Hematopoietic multipotent progenitor cell treated with erythropoietin and hydrocortisone succinate and interleukin-3 and kit ligand, for 8 days (in vitro differentiated cells): ENCODE measurements around the gene GLIPR2.
"Not testable (repeated sequence)": the region's sequence is repeated elsewhere in the genome, so short reads cannot be mapped to it uniquely, and the experiment has no call there.

ENCODE experiments used
- DNase-seq: peaks from one replicate; pipeline ENCODE4 v3.0.0-alpha.2; 2015

The GLIPR2 gene, protein sequence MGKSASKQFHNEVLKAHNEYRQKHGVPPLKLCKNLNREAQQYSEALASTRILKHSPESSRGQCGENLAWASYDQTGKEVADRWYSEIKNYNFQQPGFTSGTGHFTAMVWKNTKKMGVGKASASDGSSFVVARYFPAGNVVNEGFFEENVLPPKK

DNA sequence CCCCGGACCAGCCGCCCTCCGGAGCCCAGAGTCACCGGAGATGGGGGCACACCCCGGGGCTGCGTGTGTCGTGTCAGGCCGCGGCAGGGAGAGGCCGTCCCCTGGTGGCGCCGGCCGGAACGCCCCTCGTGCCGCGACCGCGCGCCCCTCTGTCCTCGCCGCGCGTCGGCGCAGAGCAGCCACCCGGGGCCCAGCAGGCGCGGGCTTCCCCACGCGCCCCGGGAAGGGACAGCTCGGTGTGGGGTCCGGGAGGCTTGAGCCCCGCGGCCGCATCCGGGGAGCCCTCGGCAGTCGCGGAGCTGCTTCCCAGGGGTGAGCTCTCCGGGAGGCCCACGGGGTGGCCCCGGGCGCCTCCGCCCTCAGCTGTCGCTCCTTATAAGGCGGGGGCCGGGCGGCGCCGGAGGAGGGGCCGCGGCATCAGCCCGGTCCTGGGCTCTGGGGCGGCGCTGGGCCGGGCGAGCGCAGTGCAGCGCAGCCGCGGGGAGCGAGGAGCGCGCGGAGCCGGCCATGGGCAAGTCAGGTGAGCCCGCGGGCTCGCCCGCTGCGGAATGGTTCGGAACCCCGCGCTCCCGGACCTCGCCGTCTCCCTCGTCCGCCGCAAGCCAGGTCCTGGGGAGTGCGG, at the start of gene GLIPR2:
TSS of gene GLIPR2 (plus strand) at position 462 of the 622 bp plus-strand sequence. CDS start at position 508, 46 bp downstream.
- DNase-seq, result peak; percentile 77

DNA sequence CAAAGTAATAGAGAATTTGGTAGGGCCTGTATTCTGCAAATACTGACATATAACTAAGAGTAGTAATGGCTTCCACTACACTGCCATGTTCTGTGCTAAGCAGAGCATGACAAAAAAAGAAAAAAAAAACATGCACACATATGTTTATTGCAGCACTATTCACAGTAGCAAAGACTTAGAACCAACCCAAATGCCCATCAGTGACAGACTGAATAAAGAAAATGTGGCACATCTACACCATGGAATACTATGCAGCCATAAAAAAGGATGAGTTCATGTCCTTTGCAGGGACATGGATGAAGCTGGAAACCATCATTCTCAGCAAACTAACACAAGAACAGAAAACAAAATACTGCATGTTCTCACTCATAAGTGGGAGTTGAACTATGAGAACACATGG, 49.5 kb upstream of the GLIPR2 start:
- not testable (repeated sequence) for DNase-seq

DNA sequence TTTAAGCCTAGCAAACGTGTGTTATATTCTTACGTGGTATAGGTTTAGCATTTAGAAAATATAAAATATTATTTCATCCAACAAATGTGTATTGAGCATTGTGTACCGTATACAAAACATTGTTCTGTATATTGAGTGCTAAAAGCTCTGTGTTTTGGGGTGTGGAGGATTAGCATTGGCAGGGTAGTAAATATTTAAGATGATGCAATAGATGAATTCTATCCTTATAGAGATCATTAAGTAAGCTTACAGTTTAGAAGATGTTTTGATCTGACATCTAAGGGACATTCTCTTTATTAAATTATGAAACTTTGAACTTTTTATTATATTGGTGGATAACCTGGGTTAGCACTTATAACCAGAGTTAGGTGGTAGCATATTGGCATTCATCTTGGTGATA, 48.5 kb upstream of the GLIPR2 start:
- no peak for DNase-seq

DNA sequence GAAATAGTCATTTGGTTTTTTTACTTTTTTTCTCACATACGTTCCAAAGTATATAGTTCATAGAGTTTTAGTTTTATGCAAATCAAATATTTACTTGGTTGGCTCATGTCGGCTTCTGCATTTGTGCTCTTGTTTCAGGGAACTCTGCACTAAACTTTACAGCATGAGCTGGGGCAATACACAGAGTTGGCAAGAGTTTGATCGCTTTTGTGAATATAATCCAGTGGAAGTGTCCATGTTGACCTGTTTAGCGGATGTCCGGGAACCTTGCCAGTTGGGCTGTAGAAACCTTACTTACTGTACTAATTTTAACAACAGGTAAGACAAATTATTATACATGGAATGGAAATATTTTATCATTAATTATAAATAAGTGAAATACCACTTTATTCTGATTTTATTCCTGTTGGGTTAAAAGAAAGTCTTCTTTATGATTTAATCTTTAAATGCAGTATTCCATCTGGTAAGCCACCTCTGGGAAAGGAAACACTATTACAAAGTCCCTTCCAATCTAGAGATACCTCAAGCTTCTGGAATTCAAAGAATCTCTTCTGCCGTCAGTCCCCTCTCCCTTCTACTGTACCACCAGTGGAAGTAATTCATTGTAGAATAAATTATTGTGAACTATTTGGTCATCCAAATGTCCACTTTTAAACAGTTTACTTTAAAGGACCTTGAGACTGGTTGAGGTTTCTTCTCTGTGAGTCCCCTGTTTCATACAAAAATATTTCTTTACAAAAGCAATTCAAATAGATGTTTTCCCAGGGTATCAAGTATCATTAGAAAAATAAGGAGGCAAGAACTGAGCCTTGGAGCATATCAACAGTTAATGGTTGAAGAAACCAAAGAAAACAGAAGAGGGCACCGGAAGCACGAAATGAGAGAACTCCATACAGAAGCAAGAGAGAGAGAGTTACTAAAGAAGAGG, 45.2 kb upstream of the GLIPR2 start:
- DNase-seq, result no peak

DNA sequence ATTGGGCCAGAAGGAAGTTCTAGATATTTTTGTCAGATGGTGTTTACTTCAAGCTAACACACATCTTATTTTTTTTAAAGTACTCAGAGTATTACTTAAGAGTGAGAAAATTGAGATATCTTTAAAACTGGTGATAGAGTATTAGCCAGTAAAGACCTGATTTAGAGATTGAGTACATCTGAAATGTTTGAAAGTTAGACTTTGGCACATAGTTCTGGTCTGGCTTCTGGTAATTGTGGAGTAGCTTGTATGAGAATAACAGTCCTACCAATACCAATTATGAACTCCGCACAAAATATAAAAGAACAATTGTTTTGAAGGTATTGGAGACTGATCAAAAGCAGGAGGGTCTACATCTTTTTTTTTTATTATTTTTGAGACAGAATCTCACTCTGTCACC, 44.5 kb upstream of the GLIPR2 start:
- DNase-seq, result no peak

DNA sequence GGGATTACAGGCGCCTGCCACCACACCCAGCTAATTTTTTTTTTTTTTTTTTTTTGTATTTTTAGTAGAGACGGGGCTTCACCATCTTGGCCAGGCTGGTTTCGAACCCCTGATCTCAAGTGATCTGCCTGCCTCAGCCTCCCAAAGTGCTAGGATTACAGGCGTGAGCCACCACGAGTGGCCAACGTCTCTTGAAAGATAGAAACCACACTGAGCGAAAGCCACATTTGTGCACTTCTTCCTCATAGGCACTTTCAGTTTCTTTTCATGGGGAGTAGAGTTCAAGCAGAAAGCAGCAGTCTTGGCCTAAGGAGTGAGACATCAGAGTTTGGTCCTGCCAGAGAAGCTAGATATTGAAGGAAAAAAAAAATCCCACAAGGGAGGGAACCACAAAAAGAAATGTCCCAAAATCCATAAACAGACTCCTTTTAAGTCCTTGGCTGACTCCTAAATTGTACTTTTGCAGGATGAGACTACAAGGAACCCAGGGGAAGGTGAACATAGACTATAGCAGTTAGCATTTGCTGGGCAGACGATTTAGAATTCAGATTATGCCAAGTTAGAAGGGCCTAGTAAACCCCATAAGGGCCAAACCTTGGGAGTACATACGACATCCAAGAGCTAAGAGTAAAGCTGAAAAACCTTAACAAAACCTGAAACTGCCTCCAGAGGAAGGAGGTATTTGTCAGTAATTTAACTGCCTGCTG, 43.9 kb upstream of the GLIPR2 start:
- no peak for DNase-seq

DNA sequence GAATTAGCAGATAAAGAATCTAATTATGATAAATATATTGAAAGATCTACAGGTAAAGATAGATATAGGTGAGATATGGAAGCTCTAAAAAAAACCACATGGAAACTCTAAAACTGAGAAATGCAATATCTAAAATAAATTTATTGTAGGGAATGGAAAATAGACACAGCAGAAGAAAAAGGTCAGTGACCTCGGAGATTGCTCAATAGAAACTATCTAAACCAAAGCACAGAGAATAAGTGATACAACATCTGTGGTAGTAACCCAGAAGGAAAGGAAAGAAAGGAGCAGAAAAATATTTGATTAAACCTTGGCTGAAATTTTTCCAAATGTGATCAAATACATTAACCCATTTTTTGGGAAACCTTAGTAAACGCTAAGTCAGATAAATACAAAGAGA, 43.1 kb upstream of the GLIPR2 start:
- DNase-seq, result no peak

DNA sequence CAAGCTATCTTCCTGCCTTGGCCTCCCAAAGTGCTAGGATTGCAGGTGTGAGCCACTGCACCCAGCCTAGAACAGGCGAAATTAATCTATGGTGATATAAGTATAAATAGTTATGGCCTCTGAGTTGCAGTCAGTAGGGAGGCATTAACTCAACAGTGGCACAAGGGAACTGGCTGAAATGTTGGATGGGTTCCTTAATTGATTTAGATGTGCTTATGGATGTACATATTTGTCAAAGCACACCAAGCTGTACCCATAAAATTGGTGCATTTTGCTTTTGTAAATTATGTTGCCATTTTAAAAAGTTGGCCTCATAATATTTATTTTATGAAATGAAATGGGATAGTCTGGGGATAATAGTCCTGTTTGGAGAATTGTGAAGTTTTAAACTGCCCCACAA, 36.8 kb upstream of the GLIPR2 start:
- DNase-seq, result no peak

DNA sequence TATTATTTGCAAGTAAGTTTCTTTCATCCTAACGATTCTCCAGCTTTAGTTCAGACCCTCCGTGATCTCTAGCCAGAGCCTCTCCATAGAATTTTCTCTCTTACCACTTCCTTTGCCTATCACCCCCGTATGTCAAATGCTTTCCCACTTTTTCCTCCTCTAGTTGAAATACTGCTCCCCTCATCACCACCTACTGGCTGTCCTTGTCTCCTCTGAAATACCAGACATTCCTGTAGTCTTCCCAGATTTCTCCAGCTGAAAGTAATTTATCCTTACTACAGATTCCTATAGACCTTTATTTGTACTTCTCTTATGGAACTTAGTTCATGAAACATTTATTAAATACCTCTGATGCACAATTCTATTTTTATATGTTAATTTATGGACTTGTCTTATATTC, 36.0 kb upstream of the GLIPR2 start:
- no peak for DNase-seq

DNA sequence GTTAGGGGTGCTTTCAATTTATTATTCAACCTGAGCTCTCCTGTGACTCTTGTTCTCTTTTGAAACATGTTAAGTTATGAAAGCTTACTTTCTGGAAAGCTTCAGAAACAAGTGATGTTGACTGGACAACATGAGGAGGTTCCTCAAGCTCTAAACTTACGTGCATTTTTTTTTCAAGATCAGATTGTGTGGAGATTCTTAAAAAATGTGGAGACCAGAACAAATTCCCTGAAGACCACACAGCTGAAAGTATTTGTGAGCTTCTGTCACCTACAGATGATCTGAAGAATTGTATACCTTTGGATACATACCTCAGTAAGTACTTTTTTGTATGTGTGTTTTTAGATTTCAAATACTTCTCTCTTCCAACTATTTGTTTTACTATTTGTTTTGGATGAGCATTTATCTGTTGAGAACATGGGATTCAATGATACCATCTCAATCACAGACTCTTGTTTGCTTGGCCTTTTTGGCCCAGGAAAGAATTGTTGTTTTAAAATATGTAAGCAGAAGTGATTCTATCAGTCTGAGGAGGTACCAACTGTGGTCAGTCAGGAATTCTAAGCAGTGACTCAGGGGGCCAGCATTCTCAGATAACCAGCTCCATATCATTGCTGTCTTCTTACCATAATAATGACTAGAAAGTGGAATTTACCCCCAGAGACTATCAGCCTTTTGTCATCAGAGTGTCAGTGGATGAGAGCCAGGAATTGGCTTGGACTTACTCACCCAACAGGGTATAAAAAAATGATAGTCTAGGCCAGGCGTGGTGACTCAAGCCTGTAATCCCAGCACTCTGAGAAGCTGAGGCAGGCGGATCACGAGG, 34.4 kb upstream of the GLIPR2 start:
- DNase-seq, result peak; percentile 49

DNA sequence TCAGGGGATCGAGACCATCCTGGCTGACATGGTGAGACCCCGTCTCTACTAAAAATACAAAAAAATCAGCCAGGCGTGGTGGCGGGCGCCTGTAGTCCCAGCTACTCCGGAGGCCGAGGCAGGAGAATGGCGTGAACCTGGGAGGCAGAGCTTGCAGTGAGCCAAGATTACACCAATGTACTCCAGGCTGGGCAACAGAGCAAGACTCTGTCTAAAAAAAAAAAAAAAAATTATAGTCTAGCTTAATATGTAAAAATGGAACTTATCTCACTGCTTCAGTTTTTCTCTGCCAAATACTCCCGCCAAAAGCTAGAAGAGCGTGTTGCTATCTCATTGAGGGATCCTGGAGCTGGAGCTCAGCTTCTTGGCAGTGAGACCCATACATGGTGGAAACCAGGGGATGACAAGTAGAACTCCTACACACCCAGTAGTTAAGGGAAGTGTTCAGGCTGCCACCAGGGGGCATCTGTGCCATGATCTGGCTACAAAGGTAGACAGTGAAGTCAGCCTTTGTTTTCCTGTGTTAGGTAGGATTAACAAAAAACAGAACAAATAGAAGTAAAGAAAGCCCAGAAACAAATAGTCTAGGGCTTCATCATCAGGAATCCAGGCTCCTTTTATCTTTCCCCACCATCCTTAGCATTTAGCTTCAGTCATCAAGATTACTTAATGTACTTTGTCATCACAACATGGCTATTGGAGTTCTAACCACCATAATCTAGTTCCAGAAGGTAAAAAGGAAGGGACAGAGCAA, 33.6 kb upstream of the GLIPR2 start:
- DNase-seq, result peak; percentile 91

DNA sequence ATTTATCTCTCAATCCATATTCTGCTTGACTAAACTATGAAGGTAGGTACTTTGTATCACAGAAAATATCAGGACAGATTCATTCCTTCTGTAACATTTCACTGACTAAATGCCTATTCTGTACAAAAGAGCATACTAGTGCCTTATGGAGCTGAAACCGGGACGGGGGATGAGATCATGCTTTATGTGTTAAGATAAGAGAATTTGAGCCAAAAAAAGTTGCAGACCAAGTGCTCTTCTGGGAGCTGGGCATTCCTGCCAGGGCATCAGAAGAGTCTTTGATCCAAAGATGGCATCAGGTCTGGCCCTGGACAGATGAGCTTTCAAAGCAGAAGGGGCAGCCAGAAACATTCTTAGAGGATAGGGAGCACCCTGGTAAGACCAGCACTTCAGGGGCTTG, 27.5 kb upstream of the GLIPR2 start:
- DNase-seq, result no peak

DNA sequence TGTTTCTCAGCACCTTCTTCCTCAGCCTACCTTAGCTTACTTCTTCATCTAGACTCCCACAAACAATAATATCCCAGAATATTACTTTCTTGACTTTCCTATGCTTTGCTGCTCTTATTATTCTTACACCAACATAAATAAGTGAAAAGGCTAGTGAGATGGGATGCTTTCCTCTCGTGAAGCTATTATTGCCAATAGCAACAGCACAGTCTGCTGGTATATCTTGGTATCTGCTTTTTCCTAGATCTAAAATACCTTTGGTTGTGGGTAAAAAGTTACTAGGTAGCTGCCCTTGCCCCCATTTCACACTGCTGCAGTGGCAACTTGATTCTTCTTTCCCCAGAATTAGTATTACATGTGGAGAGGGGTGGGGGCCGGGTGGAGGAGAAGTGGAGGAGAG, 26.1 kb upstream of the GLIPR2 start:
- no peak for DNase-seq

DNA sequence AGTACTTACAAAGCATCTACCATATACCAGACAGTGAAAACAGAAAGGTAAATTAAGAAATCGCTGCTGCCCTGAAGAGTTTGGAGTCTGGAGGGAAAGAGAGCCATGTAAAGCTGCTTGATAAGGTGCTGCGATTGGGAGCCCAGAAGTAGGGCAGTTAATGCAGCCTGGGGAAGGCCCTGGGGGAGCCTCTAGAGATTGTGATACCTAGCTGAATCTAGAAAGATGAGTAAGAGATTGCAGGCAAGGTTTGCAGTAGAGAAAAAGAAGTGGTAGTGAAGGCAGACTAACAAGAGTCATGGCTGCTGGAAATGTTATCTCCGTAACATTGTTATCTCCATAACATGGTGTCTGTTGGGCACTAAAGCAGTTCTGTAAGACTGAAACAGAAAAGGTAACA, 24.0 kb upstream of the GLIPR2 start:
- no peak for DNase-seq

DNA sequence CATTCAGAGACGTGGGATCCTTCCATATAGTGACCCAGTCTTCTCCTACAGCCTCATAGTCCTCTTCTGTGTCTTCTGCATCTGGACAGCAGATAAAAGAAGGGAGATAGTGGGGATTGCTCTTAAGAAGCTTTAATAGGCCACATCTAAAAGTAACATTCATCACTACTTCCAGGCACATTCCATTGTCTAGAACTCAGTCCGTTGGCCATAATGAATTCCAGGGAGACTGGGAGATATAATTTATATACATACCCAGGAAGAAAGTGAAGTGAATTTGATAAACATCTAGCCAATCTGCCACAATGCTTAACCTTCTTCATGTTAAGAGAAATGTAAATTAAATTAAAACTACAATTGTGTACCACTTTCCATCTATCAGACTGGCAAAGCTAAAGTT, 22.5 kb upstream of the GLIPR2 start:
- no peak for DNase-seq

DNA sequence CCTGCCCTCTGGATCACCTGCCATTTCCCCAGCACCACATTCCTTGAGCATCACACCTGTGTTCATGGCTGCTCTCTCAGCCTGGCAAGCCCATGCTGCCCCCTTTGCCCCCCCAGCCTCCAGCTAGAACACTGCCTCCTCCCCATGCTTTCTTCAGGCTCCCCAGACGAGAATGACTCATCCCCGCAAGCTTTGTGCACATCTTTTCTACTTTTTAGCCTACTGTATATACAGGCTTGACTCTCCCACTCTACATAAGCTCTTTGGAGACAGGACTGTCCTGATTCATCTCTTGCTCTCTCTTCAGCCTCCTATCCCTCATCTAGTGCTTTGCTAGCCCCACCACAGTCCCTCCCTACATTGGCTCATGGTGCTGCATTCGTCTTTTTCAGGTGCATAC, 19.9 kb upstream of the GLIPR2 start:
- DNase-seq, result no peak

DNA sequence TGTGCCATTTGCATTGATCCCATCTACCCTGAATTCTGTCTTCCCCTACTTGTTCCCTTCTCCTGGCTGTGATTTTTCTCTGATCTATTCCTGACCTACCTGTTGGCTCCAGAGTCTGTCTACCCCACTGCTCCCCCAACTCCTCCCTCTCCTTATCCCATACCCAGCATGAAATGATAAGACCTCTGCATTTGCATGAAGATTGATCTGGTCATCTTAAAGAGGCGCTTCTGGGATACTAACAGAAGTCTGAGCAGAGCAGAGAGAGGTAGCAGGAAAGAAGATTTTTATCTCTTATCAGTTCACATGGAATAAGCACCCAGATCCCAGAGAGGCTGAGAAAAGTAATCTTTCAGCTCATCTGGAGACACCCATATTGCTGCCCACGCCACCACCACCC, 18.3 kb upstream of the GLIPR2 start:
- no peak for DNase-seq

DNA sequence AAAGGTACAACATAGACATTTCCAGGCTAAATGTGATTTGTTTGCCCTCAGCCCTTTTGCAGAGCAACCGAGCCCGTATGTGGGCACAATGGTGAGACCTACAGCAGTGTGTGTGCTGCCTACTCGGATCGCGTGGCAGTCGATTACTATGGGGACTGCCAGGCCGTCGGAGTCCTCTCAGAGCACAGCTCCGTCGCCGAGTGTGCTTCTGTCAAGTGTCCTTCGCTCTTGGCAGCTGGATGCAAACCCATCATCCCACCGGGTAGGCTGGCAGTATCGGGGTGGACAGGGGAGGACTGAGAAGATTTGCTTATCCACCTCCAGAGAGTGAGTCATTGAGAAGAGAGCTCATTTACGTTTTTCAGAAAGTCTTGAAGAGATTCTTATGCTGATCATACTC, 17.8 kb upstream of the GLIPR2 start:
- no peak for DNase-seq

DNA sequence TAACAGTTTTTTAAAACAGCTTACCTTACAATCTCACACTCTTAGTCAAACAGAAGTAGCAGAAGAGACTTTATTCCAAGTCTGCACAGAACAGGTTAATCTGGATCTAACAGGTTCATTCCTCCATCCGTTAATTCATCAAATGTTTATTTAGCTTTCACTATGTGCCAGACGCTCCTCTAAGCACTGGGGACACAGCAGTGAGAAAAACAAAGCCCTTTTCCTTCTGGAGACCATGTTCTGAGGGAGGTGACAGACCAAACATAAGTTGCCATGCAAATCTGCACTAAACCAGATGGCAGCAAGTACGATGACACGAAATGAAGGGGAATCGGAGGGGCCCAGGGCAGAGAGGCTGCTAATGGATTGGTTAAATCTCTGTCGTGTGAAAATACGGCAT, 17.1 kb upstream of the GLIPR2 start:
- no peak for DNase-seq

DNA sequence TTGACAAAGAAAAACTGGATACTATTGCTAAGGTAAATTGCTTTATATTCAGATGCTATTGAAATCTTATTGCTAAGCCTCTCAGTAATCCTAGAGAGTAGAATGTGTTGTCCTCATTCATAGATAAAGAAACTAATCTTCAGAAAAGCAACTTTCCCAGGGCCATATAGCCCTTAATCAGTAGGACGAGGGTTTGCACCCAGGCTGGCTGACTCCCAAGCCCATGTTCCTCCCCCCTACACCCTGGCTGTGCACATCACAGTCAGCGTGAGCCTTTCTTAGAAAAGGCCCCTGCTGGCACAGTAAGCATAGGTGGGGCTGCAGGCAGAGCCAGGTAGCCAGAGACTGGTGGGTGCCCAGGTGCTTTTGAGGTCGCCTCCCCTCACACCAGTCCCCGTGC, 15.8 kb upstream of the GLIPR2 start:
- DNase-seq, result peak; percentile 85

DNA sequence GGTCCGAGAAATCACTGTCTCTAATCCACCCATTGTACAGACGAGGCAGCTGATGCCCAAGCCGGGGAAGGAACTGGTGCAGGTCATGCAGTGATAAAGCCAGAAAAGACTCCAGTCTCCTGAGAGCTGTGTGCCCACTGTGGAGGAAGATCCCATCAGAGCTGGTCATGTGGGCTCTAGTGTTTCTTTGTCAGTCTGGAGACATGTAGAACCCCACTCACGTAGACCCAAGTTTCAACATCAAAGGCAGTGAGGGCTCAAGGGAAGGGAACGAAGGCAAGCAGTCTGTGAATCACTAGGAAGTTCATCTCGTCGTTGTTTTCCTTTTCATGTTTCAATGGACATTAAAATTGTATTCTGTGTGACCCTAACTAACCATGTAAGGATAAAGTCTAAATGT, 14.6 kb upstream of the GLIPR2 start:
- no peak for DNase-seq

DNA sequence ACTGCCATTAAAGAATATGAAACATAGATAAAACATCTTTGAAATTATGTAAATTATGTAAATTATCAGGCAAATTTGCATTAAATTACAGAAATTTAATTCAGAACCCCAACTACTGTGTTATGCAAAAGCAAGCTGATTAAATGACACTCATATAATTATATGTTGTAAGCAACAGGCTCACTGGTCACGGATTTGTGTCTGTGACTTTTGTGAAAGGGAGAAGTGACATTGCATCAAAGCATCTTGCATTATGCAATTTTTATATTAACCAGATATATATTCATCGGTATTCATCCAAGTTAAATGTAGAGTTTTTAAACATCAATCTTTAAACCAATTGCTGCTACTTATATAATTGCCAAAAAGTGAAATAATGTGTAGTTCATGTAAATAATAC, 13.0 kb upstream of the GLIPR2 start:
- DNase-seq, result no peak
